HG03558 (cell line): Measurements from ENCODE around the gene PLXNA4.

ENCODE experiments used
- ATAC-seq: cut with Tn5 transposase; IDR thresholded peaks from one replicate; pipeline ENCODE4 v1.9.1; 2021; ENCODE audit warnings: moderate number of reproducible peaks; ENCODE audit not compliant: unreplicated experiment; ENCODE audit errors: extremely low read depth

The PLXNA4 gene

GRCh38 chr7:132541656-132542055 is 34.6 kb downstream of the PLXNA4 start:
- ATAC-seq = no peak

GRCh38 chr7:132537456-132538145 is 38.7 kb downstream of the PLXNA4 start:
- ATAC-seq = no peak

GRCh38 chr7:132536654-132537395 is 39.4 kb downstream of the PLXNA4 start:
- no peak for ATAC-seq

DNA sequence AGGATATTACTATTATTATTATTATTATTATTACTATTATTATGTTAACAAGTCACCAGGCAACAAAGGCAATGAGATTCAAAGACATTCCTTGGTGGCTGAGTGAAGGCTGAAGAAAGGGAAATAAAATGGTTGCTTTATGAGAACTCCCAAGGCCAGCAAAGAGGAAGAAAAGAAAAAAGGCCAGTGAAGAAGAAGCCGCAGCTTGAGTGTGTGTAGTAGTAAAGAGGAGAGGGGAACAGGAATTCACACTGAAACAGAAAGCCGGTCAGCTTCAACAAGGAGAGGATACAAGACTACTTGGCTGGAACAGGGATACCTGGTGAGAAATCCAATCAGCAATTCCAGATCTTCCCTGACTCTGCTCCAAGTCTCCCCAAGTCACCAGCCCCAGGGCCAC is 42.4 kb downstream of the PLXNA4 start:
- no peak for ATAC-seq

GRCh38 chr7:132532281-132532680 is 44.0 kb downstream of the PLXNA4 start:
- no peak for ATAC-seq

- ATAC-seq = no peak
These were observed 44.7 kb downstream of the PLXNA4 start for GRCh38 chr7:132531562-132531961.

DNA sequence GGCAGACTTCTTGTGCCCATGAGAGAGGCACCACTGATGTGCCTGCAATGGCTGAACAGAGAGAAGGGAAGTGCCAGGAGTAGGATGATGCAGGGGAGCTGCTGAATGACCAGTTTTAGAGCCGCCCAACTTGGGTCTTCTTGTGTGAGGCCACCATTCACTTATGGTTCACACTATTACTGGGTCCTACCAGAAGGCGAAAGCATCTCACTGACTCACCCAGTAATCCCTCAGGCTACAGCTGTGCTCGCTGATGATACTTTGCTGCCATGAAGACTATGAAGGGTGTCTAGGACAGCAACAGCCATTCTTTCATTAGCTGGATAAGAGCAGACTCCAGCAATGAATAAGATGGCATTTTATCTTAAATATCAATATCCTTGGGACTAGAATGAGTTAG is 47.6 kb downstream of the PLXNA4 start:
- ATAC-seq = no peak

DNA sequence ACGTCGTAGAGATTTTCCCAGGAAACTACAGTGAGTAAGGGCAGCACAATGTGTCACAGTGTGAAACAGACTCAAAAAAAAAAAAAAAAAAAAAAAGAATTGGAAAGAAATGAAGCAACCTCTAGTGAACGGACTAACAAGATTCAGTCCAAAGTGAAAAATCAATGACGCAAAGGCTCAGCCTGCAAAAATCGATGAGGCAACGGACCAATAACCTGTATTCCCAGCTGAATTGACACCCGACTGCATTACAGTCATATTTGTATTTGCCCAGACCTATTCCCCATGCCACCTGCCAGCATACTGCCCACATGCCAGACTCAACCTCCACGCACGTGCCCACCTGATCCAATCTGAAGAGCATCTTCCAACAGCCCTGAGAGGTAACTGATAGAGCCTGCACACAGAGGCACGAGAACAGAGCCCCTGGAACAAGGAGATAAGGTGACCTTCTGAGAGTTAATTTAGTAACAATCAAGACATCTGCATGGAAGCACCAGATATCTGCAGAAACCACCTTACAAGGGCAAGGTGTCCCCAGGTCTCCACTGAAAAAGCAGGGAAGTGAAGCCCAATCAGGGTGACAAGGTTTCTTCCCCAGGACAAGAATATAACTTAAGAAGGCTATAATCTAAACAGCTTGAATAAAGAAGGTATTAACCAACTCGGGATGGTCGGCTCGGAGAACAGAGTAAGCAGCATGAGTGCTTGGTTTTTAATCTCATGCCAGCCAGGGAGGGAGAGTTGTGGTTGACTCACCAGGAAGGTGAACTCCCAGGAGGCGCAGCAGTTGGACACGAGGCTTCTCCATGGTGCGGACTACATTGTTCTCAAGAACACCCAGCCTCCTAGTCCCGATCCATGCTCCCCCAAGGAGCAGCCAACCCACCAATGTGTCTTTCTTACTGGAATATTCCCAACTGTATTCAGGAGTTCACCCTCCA is 48.5 kb downstream of the PLXNA4 start:
- no peak for ATAC-seq

GRCh38 chr7:132526111-132526740 is 50.0 kb downstream of the PLXNA4 start:
- ATAC-seq = no peak

DNA sequence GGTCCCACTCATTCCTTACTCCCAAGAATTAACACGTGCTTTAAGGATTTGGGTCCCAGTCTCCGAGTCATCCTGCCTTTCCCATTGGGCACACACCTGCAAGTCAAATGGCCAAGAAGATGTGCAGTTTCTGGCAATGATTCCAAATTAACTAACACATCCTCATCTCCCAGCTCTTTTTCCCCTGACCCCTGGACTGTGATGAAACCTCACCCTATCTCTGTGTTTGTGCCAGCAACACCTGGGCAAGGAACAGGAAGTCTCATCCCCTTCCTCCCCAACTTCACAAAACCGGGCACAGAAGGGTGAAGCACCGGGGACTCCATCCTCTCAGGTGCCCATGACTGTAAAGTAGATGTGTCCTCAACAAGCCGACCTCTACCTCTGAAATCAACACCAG is 54.8 kb downstream of the PLXNA4 start:
- ATAC-seq = no peak

DNA sequence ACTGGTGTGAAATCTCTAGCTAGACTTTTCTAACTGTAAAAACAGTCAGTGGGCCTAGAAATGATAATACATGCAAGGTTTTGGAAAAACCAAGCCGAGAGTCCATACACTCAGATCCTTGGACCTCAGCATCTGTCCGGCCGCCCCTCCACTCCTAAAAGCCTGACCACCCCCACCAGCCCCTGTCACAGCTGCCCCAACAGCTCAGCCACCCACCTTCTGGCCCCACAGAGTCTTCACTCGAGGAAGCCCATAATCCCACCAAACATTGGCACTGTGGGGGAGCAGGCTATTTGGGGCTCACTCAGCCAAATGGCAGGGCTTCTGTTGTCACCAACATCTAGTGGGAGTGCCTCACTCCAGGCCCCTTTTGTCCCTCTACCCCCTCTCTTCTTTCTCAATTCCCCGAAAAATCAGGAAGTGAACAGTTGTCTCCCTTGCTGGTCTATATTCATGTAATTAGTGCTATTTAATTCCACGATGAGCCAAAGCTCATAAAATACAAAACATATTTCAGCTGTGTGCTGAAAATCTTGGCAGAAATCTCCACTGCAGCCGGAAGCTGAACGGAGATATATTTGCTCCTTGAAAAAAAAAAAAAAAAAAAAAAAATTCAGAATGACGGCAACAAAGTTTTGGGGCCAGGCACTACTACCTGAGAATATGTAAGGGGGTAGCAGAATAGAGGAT is 55.5 kb downstream of the PLXNA4 start:
- ATAC-seq = no peak

GRCh38 chr7:132519936-132520335 is 56.3 kb downstream of the PLXNA4 start:
- ATAC-seq = no peak

GRCh38 chr7:132518839-132519173 is 57.5 kb downstream of the PLXNA4 start:
- no peak for ATAC-seq

DNA sequence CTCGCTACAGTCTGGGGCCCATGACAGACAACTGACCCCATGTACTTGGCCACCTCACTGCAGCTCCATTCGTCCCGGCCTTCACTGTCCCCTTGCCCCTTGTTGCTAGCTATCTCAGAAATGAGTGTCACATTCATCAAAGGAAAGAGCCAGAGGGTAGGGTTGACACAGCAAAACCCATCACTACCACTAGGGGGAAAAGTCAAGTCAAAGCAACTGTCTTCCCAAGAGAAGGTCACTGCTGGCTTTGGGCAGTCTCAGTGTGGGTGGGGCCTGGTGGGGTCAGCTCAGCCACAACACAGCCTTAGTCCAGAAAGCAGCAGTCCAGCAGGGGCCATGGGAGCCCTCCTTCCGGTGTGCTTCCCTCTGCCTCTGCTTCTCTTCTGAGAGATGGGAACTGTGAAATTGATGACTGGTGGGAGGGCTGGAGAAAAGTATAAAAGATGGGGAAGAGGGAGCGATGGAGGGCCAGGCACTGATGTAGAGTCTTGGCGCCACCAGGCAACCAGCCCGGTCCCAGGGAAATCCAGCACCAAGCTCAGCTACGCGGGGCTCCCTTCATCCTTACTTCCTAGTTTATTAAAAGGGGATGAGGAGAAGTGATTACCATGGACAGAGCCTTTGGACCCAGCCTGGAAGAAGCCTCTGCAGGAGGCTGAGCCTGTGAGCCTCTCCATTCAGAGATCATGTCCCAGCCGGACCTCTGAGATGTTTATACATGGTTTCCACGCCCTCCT is 58.0 kb downstream of the PLXNA4 start:
- ATAC-seq = no peak

DNA sequence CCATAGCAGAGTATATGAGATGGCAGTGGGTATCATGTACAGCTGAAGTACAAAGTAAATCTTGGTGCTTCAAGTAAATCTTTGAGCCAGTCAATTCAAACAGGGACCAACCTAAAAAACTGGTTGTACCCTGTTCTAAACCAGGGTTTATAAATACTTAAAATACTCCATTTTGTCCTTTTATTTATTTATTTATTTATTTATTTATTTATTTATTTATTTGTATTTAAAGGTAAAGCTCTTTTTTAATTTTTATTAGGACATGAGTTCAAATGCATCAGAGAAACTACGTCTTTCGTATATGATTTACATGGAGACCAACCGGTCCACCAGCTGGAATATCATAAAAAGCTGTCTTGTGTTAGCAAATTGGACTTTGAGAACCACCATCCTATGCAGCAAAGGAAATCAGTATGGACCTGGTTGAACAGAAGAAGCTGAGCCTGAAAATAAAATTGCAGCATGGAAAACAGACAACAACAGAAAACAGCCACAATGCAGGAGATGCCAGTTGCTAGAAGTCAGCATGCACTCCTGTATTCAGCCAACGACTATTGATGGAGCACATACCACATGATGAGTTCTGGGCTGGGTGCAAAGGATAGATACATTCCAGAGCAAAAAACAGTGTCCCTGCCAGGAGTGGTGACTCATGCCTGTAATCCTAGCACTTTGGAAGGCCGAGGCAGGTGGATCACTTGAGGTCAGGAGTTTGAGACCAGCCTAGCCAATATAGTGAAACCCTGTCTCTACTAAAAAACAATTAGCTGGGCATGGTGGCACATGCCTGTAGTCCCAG is 60.0 kb downstream of the PLXNA4 start:
- ATAC-seq = no peak

DNA sequence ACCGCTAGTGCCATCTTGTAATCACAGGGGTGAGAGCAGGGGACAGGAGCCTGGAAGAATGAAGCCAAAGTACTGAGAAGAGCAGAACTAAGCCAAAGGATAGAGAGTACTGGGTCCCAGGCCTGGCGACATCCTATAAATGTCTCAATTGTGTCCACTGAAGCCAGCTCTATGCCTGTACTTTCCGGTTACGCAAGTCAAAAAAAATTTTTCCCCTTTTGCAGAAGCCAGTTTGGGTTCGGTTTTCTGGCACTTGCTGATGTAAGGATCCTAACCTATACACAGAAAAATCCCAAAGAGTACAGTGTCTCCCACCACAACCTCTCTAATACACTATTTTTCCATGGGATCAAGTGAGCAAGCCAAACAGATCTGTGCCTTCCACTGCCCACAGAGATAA is 61.1 kb downstream of the PLXNA4 start:
- no peak for ATAC-seq

- no peak for ATAC-seq
These were observed 61.8 kb downstream of the PLXNA4 start for GRCh38 chr7:132514430-132514829.

- no peak for ATAC-seq
These were observed 64.3 kb downstream of the PLXNA4 start for GRCh38 chr7:132511921-132512320.

DNA sequence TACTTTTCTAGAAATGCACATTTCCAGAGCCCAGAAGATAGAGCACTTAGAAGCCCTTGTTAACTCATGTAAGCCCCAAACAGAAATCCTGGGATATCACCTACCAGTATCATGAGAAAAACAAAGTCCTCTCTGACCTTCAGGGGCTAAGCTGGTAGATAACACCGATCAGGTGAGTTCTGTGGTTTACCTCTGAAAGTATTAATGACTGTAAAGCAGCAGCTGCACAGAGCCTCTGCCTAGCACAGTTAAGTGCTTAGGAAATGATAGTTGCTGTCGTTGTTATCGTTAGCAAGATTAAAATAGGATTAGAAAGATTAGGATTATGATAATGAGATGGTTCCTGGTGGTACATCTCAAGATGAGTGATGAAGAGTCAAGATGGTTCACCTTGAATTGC is 64.9 kb downstream of the PLXNA4 start:
- ATAC-seq = no peak
